Pancreas (tissue), 10 donors: Measurements from ENCODE around the gene RIBC2. TPM values are rescaled to one million over a fixed set of nuclear protein-coding genes. Genes with fewer than 3 reads are reported as not detected.

Experiments
- ATAC-seq, 4 donors: fragments of 200-7000 bp; cut with Tn5 transposase; one replicate each; pipeline versions ENCODE4 v1.8.0 to v1.9.1; 2020; ENCODE audit warnings: mild to moderate bottlenecking in 4 of 4, moderate library complexity in 4 of 4
- DNase-seq, 6 donors: peaks; one replicate each; pipeline ENCODE4 v3.0.0-alpha.2; 2020
- FAIRE-seq: peaks from 2 replicates; lab custom pipeline; 2012; peaks lifted over from hg19 to GRCh38; lab: Jason Lieb, UNC
- H3K27ac ChIP-seq, 4 donors: fragments of 200-600 bp; sonication (generic); 1 replicate in 3 of 4; 2 replicates in 1 of 4; pipeline versions ENCODE4 v1.5.0 to v1.8.0; 2020
- H3K27me3 ChIP-seq, 4 donors: fragments of 200-600 bp; one replicate each; pipeline ENCODE4 v1.8.0; 2021
- H3K36me3 ChIP-seq, 3 donors: fragments of 200-600 bp; sonication (generic) in 1 of 3; one replicate each; pipeline versions ENCODE4 v1.5.0 to v1.8.0; 2020 to 2021
- H3K4me1 ChIP-seq, 3 donors: fragments of 200-600 bp; one replicate each; pipeline ENCODE4 v1.8.0; 2021
- H3K4me3 ChIP-seq, 4 donors: fragments of 200-600 bp; sonication (generic) in 2 of 4; one replicate each; pipeline versions ENCODE4 v1.5.0 to v1.8.0; 2020 to 2021
- H3K9me3 ChIP-seq, 4 donors: fragments of 200-600 bp; one replicate each; pipeline ENCODE4 v1.8.0; 2021
- WGBS, 2 donors: extraction: QIAGEN DNeasy Blood & Tissue Kit; methylation state at CpG; one replicate each; pipeline ENCODE4 v1.1.7; 2013; 5-methylcytosine and 5-hydroxymethylcytosine counted together
- intact Hi-C, 3 donors: fragments of 100-400 bp; cut with DNase I; formaldehyde crosslinking; loops; one replicate each; pipeline versions ENCODE4 v1.11.1 to v1.14.2; 2022
- polyA plus RNA-seq, 2 donors: library from polyadenylated mRNA; stranded (reverse); fragments of 200-250 nt; gene quantifications; one replicate each; pipeline ENCODE4 v1.2.3, GENCODE V29; 2013
- total RNA-seq, 6 donors: library from RNA; stranded (reverse); fragmentation: NEBNext Ultra II Directional in 4 of 6; extraction: Animal tissue kit (Norgen Biotek cat#: 25700) in 4 of 6; gene quantifications; one replicate each; pipeline versions ENCODE4 v1.2.1 to v1.2.4, GENCODE V29; 2021 to 2023
- TF ChIP-seq, protein P1 (sequence below), 4 donors: fragments of 200-600 bp; sonication (generic) in 3 of 4; IDR thresholded peaks; one replicate each; pipeline versions ENCODE4 v1.5.0 to v1.8.0; 2021; ENCODE audit warnings: antibody characterized with exemption in 4 of 4
- donor health status: healthy with polysubstance abuse.
- donor health status: DM: no; HTN: no; CAD: no; lungs with moderate emphysema.
- donor health status: DM: no; HTN: no; CAD: no.
- donor health status: control.
- donor health status: control.
- donor health status: Bipolar disorder and iron deficiency.
- donor health status: DM: yes; HTN: yes; CAD: no.
- donor health status: DM: no; HTN: no; CAD: no.
- donor health status: DM: no; HTN: no; CAD: no.
- donor health status: DM: yes; HTN: yes; CAD: no.

RIBC2 gene
- total and polyA plus RNA-seq, 8 donors = 0.12 to 1.7 (median 0.34) TPM; not detected in 2

DNA sequence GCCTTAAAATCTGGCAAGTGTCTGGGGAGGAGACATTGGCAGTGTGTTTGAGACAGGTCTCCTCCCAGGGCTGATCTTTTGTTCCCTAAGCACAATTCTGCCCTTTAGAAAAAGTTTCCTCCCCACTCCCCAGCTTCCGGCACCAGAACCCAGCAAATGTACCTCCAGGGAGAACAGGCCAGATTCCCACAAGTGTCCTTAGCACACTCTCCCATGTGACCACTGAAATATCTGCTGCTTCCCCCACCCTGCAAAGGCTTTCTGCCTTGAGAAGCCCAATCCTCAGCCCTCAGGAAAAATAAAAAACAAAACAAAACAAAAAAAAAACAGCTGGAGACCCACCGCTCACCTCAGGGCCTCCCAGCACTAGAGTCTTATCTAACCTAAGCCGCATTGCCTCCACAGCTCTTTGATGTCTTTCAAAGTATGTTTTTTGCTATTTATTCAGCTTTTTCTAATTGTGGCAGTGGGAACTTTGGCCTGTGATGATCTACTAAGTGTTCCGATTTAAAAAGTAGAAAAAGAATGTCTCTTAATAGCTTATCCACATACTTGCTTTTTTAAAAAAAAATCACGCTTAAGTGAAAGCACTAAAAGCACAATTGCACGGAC lies 60.2 kb downstream of the RIBC2 start:
- DNase-seq = no peak
- H3K9me3 ChIP-seq = no peaks in the 10 kb centered on the region
- intact Hi-C loops = no loop called here
- no peaks in the 10 kb centered on the region for H3K4me1 ChIP-seq
- no peak overlapping the region for H3K27ac ChIP-seq
- TF ChIP-seq, protein P1, sequence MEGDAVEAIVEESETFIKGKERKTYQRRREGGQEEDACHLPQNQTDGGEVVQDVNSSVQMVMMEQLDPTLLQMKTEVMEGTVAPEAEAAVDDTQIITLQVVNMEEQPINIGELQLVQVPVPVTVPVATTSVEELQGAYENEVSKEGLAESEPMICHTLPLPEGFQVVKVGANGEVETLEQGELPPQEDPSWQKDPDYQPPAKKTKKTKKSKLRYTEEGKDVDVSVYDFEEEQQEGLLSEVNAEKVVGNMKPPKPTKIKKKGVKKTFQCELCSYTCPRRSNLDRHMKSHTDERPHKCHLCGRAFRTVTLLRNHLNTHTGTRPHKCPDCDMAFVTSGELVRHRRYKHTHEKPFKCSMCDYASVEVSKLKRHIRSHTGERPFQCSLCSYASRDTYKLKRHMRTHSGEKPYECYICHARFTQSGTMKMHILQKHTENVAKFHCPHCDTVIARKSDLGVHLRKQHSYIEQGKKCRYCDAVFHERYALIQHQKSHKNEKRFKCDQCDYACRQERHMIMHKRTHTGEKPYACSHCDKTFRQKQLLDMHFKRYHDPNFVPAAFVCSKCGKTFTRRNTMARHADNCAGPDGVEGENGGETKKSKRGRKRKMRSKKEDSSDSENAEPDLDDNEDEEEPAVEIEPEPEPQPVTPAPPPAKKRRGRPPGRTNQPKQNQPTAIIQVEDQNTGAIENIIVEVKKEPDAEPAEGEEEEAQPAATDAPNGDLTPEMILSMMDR (IDR thresholded peaks at IDR 0.05) = no peak
- no peak for ATAC-seq
- no peaks in the 10 kb centered on the region for H3K36me3 ChIP-seq
- H3K4me3 ChIP-seq = no peak overlapping the region
- 70 to 76% methylated on average over 6 of the region's 6 CpGs for WGBS, 2 donors
- H3K27me3 ChIP-seq = no peaks in the 10 kb centered on the region
- FAIRE-seq = no peak

DNA sequence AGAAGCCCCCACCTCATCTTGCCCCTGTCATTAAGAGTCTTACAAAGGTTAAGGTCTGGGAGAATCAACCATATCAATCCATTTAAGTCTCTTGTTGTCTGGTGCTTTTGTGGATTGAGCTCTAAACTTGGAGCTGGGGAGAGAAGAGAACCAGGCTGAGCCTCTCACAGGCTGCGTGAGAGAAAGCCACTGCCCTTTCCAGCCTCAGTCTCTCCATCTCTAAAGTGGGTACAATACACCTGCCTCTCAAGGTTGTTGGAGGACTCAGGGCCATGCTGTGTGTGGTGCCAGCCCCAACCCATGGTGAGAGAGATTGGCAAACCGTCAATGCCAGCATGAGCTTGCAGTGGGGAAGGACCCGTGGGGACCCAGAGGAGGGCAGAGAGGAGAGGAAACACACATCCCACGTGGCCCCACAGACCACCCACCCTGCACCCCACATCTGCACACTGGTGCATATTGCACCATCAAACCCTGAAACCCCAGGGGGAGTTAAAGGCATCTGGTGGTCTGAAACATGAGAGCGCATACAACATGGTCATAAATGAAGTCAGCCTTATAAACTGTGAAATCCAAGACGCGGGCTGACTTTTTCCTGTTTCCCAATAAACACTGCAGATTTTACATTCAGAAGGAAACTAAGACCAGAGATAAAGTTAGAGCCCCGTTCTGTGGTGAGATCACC lies 61.7 kb downstream of the RIBC2 start:
- TF ChIP-seq, protein P1 (IDR thresholded peaks at IDR 0.05) = no peak
- intact Hi-C loops = no loop called here
- no peaks in the 10 kb centered on the region for H3K4me1 ChIP-seq
- no peaks in the 10 kb centered on the region for H3K36me3 ChIP-seq
- FAIRE-seq (no peak), ATAC-seq (no peak), DNase-seq (no peak)
- H3K27me3 ChIP-seq = no peaks in the 10 kb centered on the region
- 59 to 63% methylated on average over 8 of the region's 8 CpGs for WGBS, 2 donors
- no peak overlapping the region for H3K4me3 ChIP-seq
- H3K9me3 ChIP-seq = no peaks in the 10 kb centered on the region
- H3K27ac ChIP-seq = no peak overlapping the region

DNA sequence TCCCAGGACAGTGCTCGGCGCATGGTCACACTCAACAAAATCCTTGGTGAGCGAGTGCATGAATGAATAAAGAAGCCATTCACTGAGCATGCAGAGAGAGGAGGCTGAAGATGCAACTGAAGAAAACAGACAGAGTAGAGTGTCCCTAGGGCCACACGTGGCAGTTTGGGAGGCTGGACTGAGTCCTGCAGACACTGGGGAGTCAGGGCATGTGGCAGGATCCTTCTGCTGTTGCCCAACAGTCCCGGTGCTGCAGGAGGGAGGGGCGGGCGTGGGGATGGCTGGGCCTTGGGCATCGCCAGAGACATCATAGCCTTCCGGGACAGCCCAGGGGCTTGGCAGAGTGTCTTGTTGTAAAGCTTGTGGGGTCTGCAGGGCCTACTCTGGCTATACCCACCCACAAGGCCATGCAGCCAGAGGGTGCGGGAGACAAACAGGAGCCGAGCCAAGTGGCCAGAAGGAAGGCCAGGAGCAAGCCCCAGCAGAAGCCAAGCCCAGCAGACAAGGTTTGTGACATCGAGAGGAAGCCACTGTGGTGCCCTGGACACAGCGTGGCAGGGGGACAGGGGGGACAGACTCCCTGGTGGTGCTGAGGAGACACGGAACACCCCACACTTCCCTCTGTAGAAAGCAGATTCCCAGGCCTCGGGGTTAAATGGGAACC lies 62.5 kb downstream of the RIBC2 start:
- Histone ChIP-seq H3K4me3 (no peak overlapping the region), H3K4me1 (no peaks in the 10 kb centered on the region), H3K36me3 (no peaks in the 10 kb centered on the region), H3K9me3 (no peaks in the 10 kb centered on the region), H3K27ac (no peak overlapping the region), H3K27me3 (no peaks in the 10 kb centered on the region)
- DNase-seq (peak in 1 of 6 donors; percentile 24), FAIRE-seq (no peak), ATAC-seq (peak in 1 of 4 donors; percentile 30)
- TF ChIP-seq, protein P1 (IDR thresholded peaks at IDR 0.05) = no peak
- WGBS, 2 donors = 66 to 78% methylated on average over 15 of the region's 15 CpGs
- intact Hi-C loops = no loop called here

DNA sequence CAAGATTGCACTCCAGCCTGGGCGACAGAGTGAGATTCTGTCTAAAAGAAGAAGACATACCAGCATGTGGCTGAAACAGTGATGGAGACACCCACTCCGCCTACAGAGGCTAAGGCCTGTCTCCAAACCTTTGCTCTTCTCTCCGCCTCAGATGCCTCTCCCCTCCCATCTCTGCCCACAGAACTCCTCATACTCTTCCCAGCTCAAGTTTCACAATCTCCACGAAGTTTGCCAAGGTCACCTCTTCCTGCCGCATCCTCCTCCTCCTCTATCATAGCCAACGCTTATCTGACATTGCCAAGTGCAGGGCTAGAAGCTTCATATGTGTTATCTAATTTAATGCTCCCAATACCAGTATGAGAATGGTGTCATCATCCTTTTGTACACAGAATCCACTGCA lies 63.3 kb downstream of the RIBC2 start:
- FAIRE-seq = no peak
- intact Hi-C loops = no loop called here

More for the DNA sequence above, 63.3 kb downstream of the RIBC2 start:
- Histone ChIP-seq H3K27ac (no peak overlapping the region), H3K27me3 (no peaks in the 10 kb centered on the region), H3K4me3 (no peak overlapping the region), H3K9me3 (no peaks in the 10 kb centered on the region), H3K36me3 (no peaks in the 10 kb centered on the region), H3K4me1 (no peaks in the 10 kb centered on the region)
- 62 to 75% methylated on average over 6 of the region's 6 CpGs for WGBS, 2 donors
- TF ChIP-seq, protein P1 (IDR thresholded peaks at IDR 0.05) = no peak
- DNase-seq (no peak), ATAC-seq (no peak)
